Osteocyte (in vitro differentiated cells): ENCODE data around the gene CRYGC. TPM values are rescaled to one million over a fixed set of nuclear protein-coding genes. Genes with fewer than 3 reads are reported as not detected.

ENCODE experiments used
- DNase-seq: peaks from one replicate; pipeline ENCODE4 v3.0.0; 2021; ENCODE audit warnings: mixed read lengths; ENCODE audit not compliant: unreplicated experiment; ENCODE audit errors: extremely low spot score
- H3K27ac Mint-ChIP-seq: one replicate; pipeline ENCODE4 v1.8.0; 2021; ENCODE audit warnings: mild to moderate bottlenecking, mixed read lengths; ENCODE audit not compliant: unreplicated experiment
- H3K27me3 Mint-ChIP-seq: one replicate; pipeline ENCODE4 v1.8.0; 2021; ENCODE audit warnings: mixed read lengths; ENCODE audit not compliant: unreplicated experiment
- H3K36me3 Mint-ChIP-seq: one replicate; pipeline ENCODE4 v1.8.0; 2021; ENCODE audit warnings: mixed read lengths; ENCODE audit not compliant: unreplicated experiment
- H3K4me1 Mint-ChIP-seq: one replicate; pipeline ENCODE4 v1.8.0; 2021; ENCODE audit warnings: mixed read lengths; ENCODE audit not compliant: unreplicated experiment
- H3K4me3 Mint-ChIP-seq: one replicate; pipeline ENCODE4 v1.8.0; 2021; ENCODE audit warnings: mild to moderate bottlenecking, moderate library complexity, mixed read lengths; ENCODE audit not compliant: unreplicated experiment
- H3K9me3 Mint-ChIP-seq: one replicate; pipeline ENCODE4 v1.8.0; 2021; ENCODE audit warnings: mixed read lengths; ENCODE audit not compliant: unreplicated experiment
- total RNA-seq: library from RNA; stranded (reverse); gene quantifications from 2 replicates; pipeline ENCODE4 v1.2.1, GENCODE V29; 2021
- TF ChIP-seq, protein P1 (sequence below): fragments of 200-600 bp; sonication (generic); IDR thresholded peaks from 2 replicates; pipeline ENCODE4 v1.5.0; 2021; ENCODE audit warnings: antibody characterized with exemption, mild to moderate bottlenecking, moderate library complexity

Gene CRYGC
- total RNA-seq, 1 donor from 2014 or later, result not detected

DNA sequence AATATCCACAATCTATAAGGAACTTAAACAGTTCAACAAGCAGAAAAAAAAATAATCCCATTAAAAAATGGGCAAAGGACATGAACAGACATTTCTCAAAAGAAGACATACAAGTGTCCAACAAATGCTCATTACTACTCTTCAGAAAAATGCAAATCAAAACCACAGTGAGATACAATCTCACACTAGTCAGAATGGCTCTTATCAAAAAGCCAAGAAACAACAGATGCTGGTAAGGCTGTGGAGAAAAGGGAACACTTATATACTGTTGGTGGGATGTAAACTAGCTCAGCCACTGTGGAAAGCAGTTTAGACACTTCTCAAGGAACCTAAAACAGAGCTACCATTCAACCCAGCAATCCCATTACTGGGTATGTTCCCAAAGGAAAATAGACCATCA, 23.5 kb upstream of the CRYGC start:
- no peaks in the 10 kb centered on the region for H3K4me1 Mint-ChIP-seq
- no peak overlapping the region for H3K27ac Mint-ChIP-seq
- H3K36me3 Mint-ChIP-seq, result no peaks in the 10 kb centered on the region
- no peaks in the 10 kb centered on the region for H3K9me3 Mint-ChIP-seq
- TF ChIP-seq, protein P1, sequence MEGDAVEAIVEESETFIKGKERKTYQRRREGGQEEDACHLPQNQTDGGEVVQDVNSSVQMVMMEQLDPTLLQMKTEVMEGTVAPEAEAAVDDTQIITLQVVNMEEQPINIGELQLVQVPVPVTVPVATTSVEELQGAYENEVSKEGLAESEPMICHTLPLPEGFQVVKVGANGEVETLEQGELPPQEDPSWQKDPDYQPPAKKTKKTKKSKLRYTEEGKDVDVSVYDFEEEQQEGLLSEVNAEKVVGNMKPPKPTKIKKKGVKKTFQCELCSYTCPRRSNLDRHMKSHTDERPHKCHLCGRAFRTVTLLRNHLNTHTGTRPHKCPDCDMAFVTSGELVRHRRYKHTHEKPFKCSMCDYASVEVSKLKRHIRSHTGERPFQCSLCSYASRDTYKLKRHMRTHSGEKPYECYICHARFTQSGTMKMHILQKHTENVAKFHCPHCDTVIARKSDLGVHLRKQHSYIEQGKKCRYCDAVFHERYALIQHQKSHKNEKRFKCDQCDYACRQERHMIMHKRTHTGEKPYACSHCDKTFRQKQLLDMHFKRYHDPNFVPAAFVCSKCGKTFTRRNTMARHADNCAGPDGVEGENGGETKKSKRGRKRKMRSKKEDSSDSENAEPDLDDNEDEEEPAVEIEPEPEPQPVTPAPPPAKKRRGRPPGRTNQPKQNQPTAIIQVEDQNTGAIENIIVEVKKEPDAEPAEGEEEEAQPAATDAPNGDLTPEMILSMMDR, result no peak
- no peak for DNase-seq
- no peak overlapping the region for H3K4me3 Mint-ChIP-seq
- H3K27me3 Mint-ChIP-seq, result peaks cover 14% of the 10 kb centered on the region

DNA sequence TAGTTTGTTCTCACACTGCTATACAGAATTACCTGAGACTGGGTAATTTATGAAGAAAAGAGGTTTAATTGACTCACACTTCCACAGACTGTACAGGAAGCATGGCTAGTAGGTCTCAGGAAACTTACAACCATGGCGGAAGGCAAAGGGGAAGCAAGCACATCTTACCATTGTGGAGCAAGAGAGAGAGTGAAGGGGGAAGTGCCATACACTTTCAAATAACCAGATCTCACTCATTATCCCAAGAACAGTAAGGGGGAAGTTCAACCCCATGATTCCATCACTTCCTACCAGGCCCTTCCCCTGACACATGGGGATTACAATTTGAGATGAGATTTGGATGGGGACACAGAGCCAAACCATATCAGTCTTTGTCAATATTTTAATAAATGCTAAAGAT, 21.3 kb upstream of the CRYGC start:
- H3K27me3 Mint-ChIP-seq, result peaks cover 13% of the 10 kb centered on the region
- no peak overlapping the region for H3K27ac Mint-ChIP-seq

DNA sequence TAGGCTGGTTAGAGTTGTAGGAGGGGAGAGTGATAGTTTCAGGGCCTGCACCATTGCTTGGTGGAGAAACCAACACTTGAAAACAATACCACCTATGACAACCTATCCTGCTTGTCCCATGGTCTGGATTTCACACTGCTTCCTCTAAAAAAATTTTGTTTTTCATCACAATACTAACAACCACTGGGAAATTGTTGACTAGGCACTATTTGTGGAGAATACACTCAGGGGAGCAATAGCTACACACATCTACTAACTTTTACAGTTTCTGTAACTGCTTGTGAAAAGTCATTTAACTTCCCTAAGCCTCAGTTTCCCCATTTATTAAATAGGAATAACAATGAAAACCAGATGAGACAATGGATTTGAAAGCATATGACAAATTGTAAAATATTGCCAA, 20.5 kb upstream of the CRYGC start:
- Mint-ChIP-seq H3K4me1 (no peaks in the 10 kb centered on the region), H3K4me3 (no peak overlapping the region), H3K27me3 (peaks cover 10% of the 10 kb centered on the region), H3K36me3 (no peaks in the 10 kb centered on the region), H3K27ac (no peak overlapping the region), H3K9me3 (no peaks in the 10 kb centered on the region)
- no peak for DNase-seq
- TF ChIP-seq, protein P1, result no peak

More for the DNA sequence above, 21.3 kb upstream of the CRYGC start:
- Mint-ChIP-seq H3K4me1 (no peaks in the 10 kb centered on the region), H3K9me3 (no peaks in the 10 kb centered on the region), H3K4me3 (no peak overlapping the region), H3K36me3 (no peaks in the 10 kb centered on the region)
- TF ChIP-seq, protein P1, result no peak
- DNase-seq, result no peak

DNA sequence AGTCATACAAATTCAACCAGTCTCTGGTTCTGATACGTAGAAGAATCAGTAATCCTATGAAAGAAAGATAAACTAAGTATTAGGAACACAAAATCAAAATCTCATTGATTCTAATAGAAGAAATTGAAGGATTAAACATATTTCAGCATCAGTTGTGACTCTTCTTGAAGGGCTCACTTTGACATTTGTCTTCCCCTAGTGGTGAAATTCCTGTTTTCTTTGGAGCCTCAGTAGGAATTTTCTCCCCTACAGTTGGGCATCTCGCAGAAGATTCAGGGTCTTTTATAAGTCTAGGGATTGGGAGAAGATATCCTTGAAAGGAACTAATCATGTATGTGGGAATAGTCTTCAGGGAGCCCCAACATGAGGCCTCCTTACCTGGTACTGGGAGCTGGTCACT, 19.2 kb upstream of the CRYGC start:
- Mint-ChIP-seq H3K27me3 (peaks cover 10% of the 10 kb centered on the region), H3K27ac (no peak overlapping the region), H3K36me3 (no peaks in the 10 kb centered on the region), H3K9me3 (no peaks in the 10 kb centered on the region), H3K4me1 (no peaks in the 10 kb centered on the region), H3K4me3 (no peak overlapping the region)
- no peak for DNase-seq
- TF ChIP-seq, protein P1, result no peak

DNA sequence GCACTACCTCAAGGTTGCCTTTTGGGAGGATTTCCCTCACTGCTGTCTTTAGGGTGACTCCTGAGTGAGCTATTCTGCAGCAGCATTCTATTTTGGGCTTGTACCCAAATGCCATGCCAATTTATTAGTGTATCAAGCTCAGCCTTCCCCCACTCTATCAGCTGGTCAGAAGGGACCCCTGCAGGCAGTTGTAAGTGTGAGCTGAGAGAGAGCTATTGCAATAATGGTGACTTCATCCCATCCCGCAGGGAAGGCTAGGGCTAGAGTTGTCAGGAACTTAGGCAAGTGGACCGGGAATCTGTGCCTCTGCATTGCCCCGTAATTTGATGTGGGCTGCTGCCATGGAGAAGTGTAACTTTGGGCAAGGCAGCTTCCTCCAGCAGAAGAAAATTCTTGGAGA, 18.1 kb upstream of the CRYGC start:
- H3K4me1 Mint-ChIP-seq, result no peaks in the 10 kb centered on the region
- DNase-seq, result no peak
- no peak overlapping the region for H3K27ac Mint-ChIP-seq
- H3K9me3 Mint-ChIP-seq, result no peaks in the 10 kb centered on the region
- no peak overlapping the region for H3K4me3 Mint-ChIP-seq
- H3K27me3 Mint-ChIP-seq, result peaks cover 10% of the 10 kb centered on the region
- no peaks in the 10 kb centered on the region for H3K36me3 Mint-ChIP-seq
- TF ChIP-seq, protein P1, result no peak
